ENCODE results near the gene MUC20.
"Not testable (repeated sequence)": the region's sequence is repeated elsewhere in the genome, so short reads cannot be mapped to it uniquely, and the experiment has no call there.

MUC20 gene

DNA sequence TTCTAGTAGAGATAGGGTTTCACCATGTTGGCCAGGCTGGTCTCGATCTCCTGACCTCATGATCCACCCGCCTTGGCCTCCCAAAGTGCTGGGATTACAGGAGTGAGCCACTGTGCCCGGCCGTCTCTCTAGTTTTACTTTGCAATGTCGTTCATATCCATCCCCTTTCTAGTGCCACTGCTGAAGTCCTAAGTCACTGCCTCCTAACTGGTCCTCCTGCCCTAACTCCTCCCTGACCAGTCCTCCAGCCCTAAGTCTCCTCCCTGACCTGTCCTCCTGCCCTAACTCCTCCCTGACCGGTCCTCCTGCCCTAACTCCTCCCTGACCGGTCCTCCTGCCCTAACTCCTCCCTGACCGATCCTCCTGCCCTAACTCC is 8.3 kb upstream of the MUC20 start:
- not testable (repeated sequence) for H3K4me1 Mint-ChIP-seq (ENCODE audit: low read depth); H3K27me3 Mint-ChIP-seq (ENCODE audit: low read depth); H3K4me3 Mint-ChIP-seq; H3K27ac Mint-ChIP-seq; H3K9me3 Mint-ChIP-seq
- H3K36me3 Mint-ChIP-seq (ENCODE audit: low read depth), result peaks cover 23% of the 10 kb centered on the region

DNA sequence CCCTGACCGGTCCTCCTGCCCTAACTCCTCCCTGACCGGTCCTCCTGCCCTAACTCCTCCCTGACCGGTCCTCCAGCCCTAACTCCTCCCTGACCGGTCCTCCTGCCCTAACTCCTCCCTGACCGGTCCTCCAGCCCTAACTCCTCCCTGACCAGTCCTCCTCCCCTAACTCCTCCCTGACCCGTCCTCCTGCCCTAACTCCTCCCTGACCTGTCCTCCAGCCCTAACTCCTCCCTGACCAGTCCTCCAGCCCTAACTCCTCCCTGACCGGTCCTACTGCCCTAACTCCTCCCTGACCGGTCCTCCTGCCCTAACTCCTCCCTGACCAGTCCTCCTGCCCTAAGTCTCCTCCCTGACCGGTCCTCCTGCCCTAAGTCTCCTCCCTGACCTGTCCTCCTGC is 7.6 kb upstream of the MUC20 start:
- H3K27ac Mint-ChIP-seq; H3K4me3 Mint-ChIP-seq; H3K9me3 Mint-ChIP-seq; H3K4me1 Mint-ChIP-seq (ENCODE audit: low read depth); H3K27me3 Mint-ChIP-seq (ENCODE audit: low read depth): not testable (repeated sequence)
- peaks cover 23% of the 10 kb centered on the region for H3K36me3 Mint-ChIP-seq (ENCODE audit: low read depth)

DNA sequence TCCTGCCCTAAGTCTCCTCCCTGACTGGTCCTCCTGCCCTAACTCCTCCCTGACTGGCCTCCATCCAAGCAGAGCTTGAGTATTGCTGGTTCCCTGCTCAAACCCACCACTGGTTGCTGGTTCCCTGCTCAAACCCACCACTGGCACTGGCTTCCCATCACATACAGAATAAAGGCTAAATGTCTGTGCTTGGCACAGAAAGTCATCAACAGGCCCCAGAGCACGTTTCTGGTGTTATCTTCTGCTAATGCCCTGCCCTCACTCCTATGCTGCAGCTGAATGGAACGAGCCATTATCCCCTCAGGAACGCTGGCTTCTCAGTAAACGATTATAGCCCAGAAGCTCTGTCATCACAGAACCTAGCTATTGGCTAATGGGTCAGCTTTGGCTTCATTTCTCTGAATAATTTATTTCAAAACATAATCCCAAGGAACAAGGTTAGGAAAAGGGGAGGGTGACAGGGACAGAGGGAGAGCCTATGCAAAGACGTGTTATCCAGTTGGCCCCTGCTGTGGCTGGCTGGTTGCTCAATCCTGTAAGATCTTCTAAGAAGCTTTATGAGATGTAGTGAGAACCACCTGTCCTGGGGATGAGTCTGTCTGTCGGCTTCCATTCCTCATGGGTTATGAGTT is 6.3 kb upstream of the MUC20 start:
- H3K4me3 Mint-ChIP-seq, result no peak overlapping the region
- peak overlapping the region; percentile 16 for H3K27ac Mint-ChIP-seq
- peaks cover 22% of the 10 kb centered on the region for H3K36me3 Mint-ChIP-seq (ENCODE audit: low read depth)
- peaks cover 11% of the 10 kb centered on the region for H3K4me1 Mint-ChIP-seq (ENCODE audit: low read depth)
- peaks cover 5% of the 10 kb centered on the region for H3K27me3 Mint-ChIP-seq (ENCODE audit: low read depth)
- no peaks in the 10 kb centered on the region for H3K9me3 Mint-ChIP-seq

DNA sequence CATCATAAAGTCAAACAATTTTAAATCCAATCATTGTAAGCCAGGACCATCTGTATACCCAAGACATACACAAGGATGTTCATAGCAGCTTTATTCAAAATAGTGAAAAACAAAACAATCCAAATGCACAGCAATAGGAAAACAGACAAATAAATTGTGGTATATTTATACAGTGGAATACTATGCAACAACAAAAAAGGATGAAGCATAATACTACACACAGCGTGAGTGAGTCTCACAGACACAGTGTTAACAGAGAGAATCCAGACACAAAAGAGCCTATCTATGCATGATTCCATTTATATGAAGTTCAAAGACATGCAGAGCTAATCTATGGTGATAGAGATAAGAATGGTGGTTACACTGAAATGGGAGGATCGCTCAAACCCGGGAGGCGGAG is 5.6 kb upstream of the MUC20 start:
- Mint-ChIP-seq H3K36me3 (ENCODE audit: low read depth) (peaks cover 20% of the 10 kb centered on the region), H3K9me3 (no peaks in the 10 kb centered on the region), H3K4me3 (no peak overlapping the region), H3K27me3 (ENCODE audit: low read depth) (peaks cover 5% of the 10 kb centered on the region), H3K27ac (no peak overlapping the region), H3K4me1 (ENCODE audit: low read depth) (peaks cover 11% of the 10 kb centered on the region)

DNA sequence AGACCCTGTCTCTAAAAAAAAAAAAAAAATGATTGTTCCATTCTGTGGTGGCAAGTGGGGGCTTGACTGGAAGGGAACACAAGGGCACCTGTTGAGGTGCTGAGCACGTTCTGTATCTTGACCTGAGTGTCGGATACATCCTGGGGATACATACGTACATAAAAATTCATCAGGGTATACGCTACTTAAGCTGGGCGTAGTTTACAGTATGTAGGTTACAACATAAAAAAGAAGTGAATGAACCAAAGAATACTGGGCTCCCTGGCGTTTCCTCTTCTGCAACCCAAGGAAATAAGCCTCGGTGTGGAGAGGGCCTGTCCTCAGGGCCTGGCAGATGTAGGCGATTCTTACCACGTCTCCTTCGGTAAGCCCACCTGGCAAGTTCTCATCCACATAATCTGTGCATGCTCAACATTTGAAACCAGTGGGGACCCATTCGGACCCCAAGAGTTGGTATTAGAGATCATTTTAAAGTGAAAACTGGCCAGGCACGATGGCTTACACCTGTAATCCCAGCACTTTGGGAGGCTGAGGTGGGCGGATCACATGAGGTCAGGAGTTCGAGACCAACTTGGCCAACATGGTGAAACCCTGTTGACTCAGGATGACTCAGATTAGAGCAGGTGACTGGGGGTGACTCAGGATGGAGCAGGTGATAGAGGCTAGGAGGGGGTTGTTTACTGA is 5.1 kb upstream of the MUC20 start:
- H3K9me3 Mint-ChIP-seq, result no peaks in the 10 kb centered on the region
- peaks cover 5% of the 10 kb centered on the region for H3K27me3 Mint-ChIP-seq (ENCODE audit: low read depth)
- peaks cover 11% of the 10 kb centered on the region for H3K4me1 Mint-ChIP-seq (ENCODE audit: low read depth)
- peaks cover 15% of the 10 kb centered on the region for H3K36me3 Mint-ChIP-seq (ENCODE audit: low read depth)
- H3K27ac Mint-ChIP-seq, result no peak overlapping the region
- H3K4me3 Mint-ChIP-seq, result no peak overlapping the region

DNA sequence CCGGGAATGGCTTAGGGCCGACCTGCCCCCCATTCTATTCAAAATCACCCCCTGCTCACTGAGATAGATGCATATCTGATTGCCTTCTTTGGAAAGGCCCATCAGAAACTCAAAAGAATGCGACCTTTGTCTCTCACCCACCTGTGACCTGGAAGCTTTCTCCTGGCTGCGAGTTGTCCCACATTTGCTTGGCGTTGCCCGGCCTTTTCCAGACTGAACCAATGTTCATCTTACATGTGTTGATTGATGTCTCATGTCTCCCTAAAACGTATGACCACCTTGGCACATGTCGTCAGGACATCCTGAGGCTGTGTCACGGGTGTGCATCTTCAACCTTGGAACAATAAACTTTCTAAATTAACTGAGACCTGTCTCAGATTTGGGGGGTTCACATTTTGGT is 3.4 kb upstream of the MUC20 start:
- Mint-ChIP-seq H3K9me3 (no peaks in the 10 kb centered on the region), H3K4me3 (no peak overlapping the region), H3K4me1 (ENCODE audit: low read depth) (peaks cover 11% of the 10 kb centered on the region), H3K27ac (no peak overlapping the region), H3K27me3 (ENCODE audit: low read depth) (peaks cover 5% of the 10 kb centered on the region), H3K36me3 (ENCODE audit: low read depth) (peaks cover 14% of the 10 kb centered on the region)

DNA sequence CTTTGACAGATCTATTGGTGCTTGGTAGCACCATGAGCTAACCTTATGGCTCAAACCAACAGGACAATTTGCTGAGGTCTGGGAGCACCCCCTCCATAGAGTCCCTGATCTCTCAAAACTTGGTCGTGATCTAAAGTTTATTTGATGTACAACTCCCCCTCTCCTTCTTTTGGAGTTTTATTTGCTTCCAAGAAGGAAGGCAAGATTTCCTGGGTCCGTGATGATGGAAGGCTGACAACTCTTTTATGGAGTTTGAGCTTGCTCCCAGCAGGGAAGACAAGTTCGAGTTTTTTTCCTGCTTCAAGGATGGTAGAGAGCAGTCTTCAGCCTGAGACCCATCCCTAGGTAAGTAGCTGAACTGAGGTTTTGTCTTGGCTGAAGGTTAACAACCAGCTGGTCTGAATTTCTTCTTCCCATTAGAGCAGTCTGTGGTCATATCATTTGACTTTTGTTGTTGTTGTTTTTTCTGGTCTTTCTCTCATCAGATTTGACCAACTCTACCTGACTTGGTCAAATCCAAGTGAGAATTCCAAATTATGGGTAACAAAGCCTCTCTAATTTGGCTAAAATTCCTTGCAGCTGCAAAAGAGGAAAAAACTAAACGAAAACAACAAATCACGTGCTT is 2.8 kb upstream of the MUC20 start:
- Mint-ChIP-seq H3K4me3 (no peak overlapping the region), H3K9me3 (no peaks in the 10 kb centered on the region), H3K27me3 (ENCODE audit: low read depth) (peaks cover 5% of the 10 kb centered on the region), H3K4me1 (ENCODE audit: low read depth) (peaks cover 11% of the 10 kb centered on the region), H3K27ac (no peak overlapping the region), H3K36me3 (ENCODE audit: low read depth) (peaks cover 14% of the 10 kb centered on the region)

DNA sequence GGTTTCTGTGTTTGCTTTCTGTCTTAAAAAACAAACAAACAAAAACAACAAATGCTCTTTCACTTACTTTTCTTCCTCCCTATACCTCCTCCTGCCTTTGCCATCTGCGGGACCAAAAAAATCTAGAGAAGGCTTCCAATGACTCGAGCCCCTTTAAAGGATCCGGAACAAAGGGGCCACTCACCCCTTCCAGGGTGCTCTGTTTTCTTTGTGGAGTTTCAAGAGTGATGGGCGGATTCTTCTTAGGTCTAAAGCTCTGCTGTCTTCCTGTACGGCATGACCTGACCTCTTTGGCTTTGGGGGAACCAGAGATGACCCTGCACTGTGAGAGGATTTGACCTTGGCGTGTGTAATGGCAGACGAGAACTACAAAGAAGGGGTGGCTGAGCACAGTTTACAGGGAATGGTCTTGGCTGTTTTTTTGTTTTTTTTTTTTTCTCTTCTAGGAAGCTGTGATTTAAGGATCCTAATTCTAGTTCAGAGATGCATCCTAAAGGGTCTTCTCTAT is 2.2 kb upstream of the MUC20 start:
- peaks cover 11% of the 10 kb centered on the region for H3K4me1 Mint-ChIP-seq (ENCODE audit: low read depth)
- H3K9me3 Mint-ChIP-seq, result no peaks in the 10 kb centered on the region
- no peak overlapping the region for H3K27ac Mint-ChIP-seq
- peaks cover 14% of the 10 kb centered on the region for H3K36me3 Mint-ChIP-seq (ENCODE audit: low read depth)
- H3K4me3 Mint-ChIP-seq, result no peak overlapping the region
- peaks cover 5% of the 10 kb centered on the region for H3K27me3 Mint-ChIP-seq (ENCODE audit: low read depth)

DNA sequence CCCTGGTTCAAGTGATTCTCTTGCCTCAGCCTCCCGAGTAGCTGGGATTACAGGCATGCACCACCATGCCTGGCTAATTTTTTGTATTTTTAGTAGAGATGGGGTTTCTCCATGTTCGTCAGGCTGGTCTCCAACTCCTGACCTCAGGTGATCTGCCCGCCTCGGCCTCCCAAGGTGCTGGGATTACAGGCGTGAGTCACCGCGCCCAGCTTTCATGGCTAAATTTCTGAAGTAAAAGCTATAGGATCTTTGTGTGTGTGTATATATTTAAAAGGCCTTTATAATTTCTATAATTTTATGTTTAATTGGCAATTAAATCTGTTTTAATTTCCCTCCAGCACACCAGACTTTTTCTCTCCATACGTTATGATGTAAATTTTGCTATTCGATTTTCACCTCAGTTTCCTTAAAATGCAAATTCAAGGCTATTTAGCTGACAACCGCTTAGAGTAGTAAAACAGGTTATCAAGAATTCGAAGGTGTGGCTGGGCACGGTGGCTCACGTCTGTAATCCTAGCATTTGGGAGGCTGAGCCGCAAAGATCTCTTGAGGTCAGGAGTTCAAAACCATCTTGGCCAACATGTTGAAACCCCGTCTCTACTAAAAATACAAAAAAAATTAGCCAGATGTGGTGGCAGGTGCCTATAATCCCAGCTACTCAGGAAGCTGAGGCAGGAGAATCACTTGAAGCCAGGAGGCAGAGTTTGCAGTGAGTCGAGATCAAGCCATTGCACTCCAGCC is 1.1 kb upstream of the MUC20 start:
- not testable (repeated sequence) for H3K27ac Mint-ChIP-seq; H3K4me1 Mint-ChIP-seq (ENCODE audit: low read depth); H3K4me3 Mint-ChIP-seq; H3K27me3 Mint-ChIP-seq (ENCODE audit: low read depth); H3K36me3 Mint-ChIP-seq (ENCODE audit: low read depth); H3K9me3 Mint-ChIP-seq

DNA sequence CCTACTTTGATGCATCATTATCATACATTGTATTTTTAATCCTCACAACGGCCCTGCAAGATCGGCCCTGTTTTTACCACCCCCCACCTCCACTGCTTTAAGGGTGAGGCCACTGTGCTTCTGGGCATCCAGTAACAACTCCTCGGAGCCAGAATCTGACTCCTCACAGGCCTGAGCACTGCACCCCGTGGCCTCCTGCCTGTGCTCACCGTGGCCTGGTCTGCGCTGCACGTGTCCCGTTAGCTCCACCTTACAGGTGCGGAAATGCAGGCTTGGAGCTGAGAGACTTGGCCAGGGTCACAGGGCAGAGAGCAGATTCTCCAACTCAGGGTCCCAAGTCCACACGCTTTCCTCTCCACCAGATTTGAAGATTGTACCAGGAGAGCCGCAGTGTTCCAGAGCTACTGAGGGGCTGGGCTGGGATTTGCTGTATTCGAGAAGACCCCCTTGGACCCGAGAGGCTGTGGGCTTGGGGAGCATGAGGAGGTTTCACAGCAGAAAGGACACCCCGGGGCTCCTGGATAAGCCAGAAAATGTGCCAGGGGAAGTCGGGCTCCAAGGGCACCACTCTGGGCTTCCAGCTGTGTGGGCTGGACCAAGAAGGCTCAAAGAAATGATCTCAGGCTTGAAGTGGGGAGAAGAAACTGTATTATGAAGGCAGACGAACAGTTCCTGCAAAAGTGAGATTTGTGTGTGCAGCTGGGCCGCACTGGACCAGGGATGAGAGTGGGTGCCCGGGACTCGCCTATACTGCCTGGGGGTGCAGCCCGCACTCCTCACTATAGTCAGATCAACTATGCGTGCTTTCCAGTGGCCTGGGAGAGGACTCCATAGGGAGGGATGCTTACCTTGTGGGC is 1.6 kb downstream of the MUC20 start:
- H3K4me1 Mint-ChIP-seq (ENCODE audit: low read depth); H3K27me3 Mint-ChIP-seq (ENCODE audit: low read depth); H3K4me3 Mint-ChIP-seq; H3K9me3 Mint-ChIP-seq; H3K27ac Mint-ChIP-seq; H3K36me3 Mint-ChIP-seq (ENCODE audit: low read depth): not testable (repeated sequence)

DNA sequence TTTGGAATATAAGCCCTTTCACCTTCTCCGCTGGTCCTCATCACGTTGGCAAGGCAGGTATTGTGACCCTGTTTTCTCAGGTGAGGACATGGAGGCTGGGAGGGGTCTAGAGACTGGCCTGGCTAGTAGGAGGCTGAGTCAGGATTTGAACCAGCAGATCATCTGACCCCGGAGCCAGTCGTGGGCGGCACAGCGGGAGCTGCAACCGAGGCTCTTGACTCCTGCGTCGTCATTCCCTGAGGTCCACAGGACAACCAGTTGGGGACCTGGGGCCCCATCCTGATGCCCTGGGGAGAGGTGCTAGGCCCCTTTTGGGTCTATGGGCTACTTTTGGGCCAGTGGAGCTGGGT is 2.2 kb downstream of the MUC20 start:
- not testable (repeated sequence) for H3K27me3 Mint-ChIP-seq (ENCODE audit: low read depth); H3K9me3 Mint-ChIP-seq; H3K27ac Mint-ChIP-seq; H3K4me1 Mint-ChIP-seq (ENCODE audit: low read depth); H3K4me3 Mint-ChIP-seq; H3K36me3 Mint-ChIP-seq (ENCODE audit: low read depth)

DNA sequence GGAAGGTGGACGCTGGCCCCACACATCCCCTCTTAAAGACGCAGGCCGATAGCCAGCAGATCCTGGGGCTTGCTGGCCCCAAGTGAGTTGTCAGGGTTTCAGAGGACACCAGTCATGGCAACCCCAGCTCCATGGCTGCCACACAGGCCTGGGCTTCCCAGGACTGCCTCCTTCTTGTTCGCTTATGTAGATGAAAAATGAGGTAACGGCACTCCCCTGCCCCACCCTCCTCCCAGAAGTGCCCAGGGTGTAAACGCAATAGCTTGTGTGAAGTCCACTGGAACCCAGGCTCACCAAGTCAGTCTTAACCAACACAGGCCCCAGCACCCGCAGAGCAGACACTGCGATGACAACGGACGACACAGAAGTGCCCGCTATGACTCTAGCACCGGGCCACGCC is 3.6 kb downstream of the MUC20 start:
- H3K9me3 Mint-ChIP-seq; H3K36me3 Mint-ChIP-seq (ENCODE audit: low read depth); H3K27me3 Mint-ChIP-seq (ENCODE audit: low read depth); H3K4me1 Mint-ChIP-seq (ENCODE audit: low read depth); H3K4me3 Mint-ChIP-seq; H3K27ac Mint-ChIP-seq: not testable (repeated sequence)

DNA sequence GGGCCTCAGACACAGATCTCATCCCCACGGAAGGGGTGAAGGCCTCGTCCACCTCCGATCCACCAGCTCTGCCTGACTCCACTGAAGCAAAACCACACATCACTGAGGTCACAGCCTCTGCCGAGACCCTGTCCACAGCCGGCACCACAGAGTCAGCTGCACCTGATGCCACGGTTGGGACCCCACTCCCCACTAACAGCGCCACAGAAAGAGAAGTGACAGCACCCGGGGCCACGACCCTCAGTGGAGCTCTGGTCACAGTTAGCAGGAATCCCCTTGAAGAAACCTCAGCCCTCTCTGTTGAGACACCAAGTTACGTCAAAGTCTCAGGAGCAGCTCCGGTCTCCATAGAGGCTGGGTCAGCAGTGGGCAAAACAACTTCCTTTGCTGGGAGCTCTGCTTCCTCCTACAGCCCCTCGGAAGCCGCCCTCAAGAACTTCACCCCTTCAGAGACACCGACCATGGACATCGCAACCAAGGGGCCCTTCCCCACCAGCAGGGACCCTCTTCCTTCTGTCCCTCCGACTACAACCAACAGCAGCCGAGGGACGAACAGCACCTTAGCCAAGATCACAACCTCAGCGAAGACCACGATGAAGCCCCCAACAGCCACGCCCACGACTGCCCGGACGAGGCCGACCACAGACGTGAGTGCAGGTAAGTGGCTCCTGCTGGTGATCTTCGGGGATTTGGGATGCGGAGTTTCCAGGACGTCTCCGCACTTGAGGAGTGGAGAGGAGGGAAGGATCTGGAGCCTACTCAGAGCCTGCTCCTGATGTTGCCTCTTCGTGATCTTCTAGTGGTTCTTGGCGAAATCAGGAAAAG is 5.3 kb downstream of the MUC20 start:
- not testable (repeated sequence) for H3K4me1 Mint-ChIP-seq (ENCODE audit: low read depth); H3K9me3 Mint-ChIP-seq; H3K27ac Mint-ChIP-seq; H3K36me3 Mint-ChIP-seq (ENCODE audit: low read depth); H3K4me3 Mint-ChIP-seq; H3K27me3 Mint-ChIP-seq (ENCODE audit: low read depth)

All from T-helper 1 cell treated with Interleukin-12 subunit alpha and Interleukin-12 subunit beta and Interleukin-4 antibody, amounts not matched to agents 30 μg/mL and 1 μg/mL, for 36 hours (primary cell).